ENCODE measurements around the gene ARHGEF40. TPM values are rescaled to one million over a fixed set of nuclear protein-coding genes. Genes with fewer than 3 reads are reported as not detected.
A peak's percentile ranks its signal among the peaks of the same experiment; 100 is the strongest.

Gene ARHGEF40
- total and polyA plus RNA-seq, 2 experiments from 2014 or later = 22.4 to 56.6 TPM

DNA sequence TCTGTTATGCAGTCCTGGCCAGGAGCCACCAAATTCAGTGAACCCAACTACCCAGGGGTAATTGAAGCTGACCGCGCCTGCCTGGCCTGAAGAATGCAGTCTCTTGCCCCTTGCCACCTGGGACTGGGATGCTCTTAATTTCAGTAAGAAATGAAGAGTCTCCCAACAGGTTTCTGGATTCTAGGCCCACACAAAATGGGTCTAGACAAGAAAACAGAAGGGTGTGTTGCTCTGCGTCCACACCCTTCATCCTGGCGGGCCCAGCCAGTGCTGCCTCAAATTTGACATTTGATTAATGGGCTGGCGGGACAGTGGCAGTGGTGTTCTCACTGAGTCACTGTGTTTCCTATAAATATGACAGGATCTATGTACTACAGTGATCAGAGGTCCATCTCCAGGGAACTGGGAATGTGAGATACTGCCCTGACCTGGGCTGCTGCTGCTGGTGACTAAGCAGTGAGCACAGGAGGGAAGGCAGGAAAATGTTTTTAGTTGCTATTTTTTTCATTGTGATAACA, 37.2 kb downstream of the ARHGEF40 start:
- H3K9ac ChIP-seq = peak overlapping the region; percentile 67; the same call in 1 of the 2 replicates

DNA sequence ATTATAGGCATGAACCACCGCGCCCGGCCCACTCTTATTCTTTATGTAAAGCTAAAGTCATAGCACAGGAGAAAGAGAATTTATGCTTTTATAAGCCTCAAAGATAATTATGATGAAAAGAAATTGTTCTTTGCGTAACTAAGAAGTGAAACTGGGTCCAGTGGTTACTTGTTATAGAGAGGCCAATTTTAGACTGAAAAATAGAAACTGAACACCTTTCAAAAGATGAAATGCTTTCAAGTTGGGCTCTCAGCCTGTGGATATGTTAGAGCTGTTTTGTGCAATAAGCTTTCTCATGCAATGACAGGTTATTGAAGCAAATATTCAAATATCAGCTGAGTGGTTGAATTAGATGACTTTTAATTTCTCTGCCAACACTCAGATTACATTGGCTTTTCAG, 38.7 kb downstream of the ARHGEF40 start:
- no peaks in the 10 kb centered on the region for H3K36me3 ChIP-seq (ENCODE audit: low read depth)
- no peaks in the 10 kb centered on the region for H4K20me1 ChIP-seq (ENCODE audit: insufficient read depth)
- no peak overlapping the region for H3K4me2 ChIP-seq (ENCODE audit: unreplicated experiment)
- H3K9me2 ChIP-seq (ENCODE audit: insufficient read depth) = no peaks in the 10 kb centered on the region
- H3F3A ChIP-seq (ENCODE audit: insufficient read depth) = peaks cover 24% of the 10 kb centered on the region
- in situ Hi-C loops (cut with MboI) = no loop called here
- H3K9me3 ChIP-seq (ENCODE audit: low read depth) = no peaks in the 10 kb centered on the region
- 91 to 93% methylated on average over 4 of the region's 4 CpGs for WGBS, 2 experiments (ENCODE audit: low coverage in 1 of 2, low lambda C conversion rate in 2 of 2, missing lambda C conversion rate in 2 of 2)
- TF ChIP-seq EZH2phosphoT487 (IDR thresholded peaks at IDR 0.05; ENCODE audit: insufficient read depth, low read depth) (no peak), EZH2 (IDR thresholded peaks at IDR 0.05; ENCODE audit: insufficient read depth, poor library complexity, severe bottlenecking) (no peak)
- peaks cover 30% of the 10 kb centered on the region for H3K4me1 ChIP-seq (ENCODE audit: insufficient read depth)
- no peaks in the 10 kb centered on the region for H3K27me3 ChIP-seq (replicated peaks; ENCODE audit: insufficient read depth)
- no peak for DNase-seq
- no peak overlapping the region for H3K9ac ChIP-seq
- no peak overlapping the region for H2AFZ ChIP-seq
- H3K4me3 ChIP-seq = no peak overlapping the region
- H3K27ac ChIP-seq = no peak overlapping the region
- no peaks in the 10 kb centered on the region for H3K79me2 ChIP-seq (ENCODE audit: insufficient read depth)

More for the DNA sequence above, 37.2 kb downstream of the ARHGEF40 start:
- H3K4me3 ChIP-seq = no peak overlapping the region
- peaks cover 24% of the 10 kb centered on the region for H3F3A ChIP-seq (ENCODE audit: insufficient read depth)
- whole genome bisulfite sequencing, 2 experiments (ENCODE audit: low coverage in 1 of 2, low lambda C conversion rate in 2 of 2, missing lambda C conversion rate in 2 of 2) = 19% methylated on average over 5 of the region's 5 CpGs
- peaks cover 30% of the 10 kb centered on the region for H3K4me1 ChIP-seq (ENCODE audit: insufficient read depth)
- no peak overlapping the region for H3K4me2 ChIP-seq (ENCODE audit: unreplicated experiment)
- in situ Hi-C loops (cut with MboI) = no loop called here
- no peaks in the 10 kb centered on the region for H3K9me3 ChIP-seq (ENCODE audit: low read depth)
- no peaks in the 10 kb centered on the region for H4K20me1 ChIP-seq (ENCODE audit: insufficient read depth)
- no peaks in the 10 kb centered on the region for H3K9me2 ChIP-seq (ENCODE audit: insufficient read depth)
- peak overlapping the region; percentile 74 for H3K27ac ChIP-seq
- H3K36me3 ChIP-seq (ENCODE audit: low read depth) = no peaks in the 10 kb centered on the region
- peak overlapping the region; percentile 79 for H2AFZ ChIP-seq
- no peaks in the 10 kb centered on the region for H3K27me3 ChIP-seq (replicated peaks; ENCODE audit: insufficient read depth)
- TF ChIP-seq EZH2phosphoT487 (IDR thresholded peaks at IDR 0.05; ENCODE audit: insufficient read depth, low read depth) (no peak), EZH2 (IDR thresholded peaks at IDR 0.05; ENCODE audit: insufficient read depth, poor library complexity, severe bottlenecking) (no peak)
- no peaks in the 10 kb centered on the region for H3K79me2 ChIP-seq (ENCODE audit: insufficient read depth)
- DNase-seq = peak; percentile 60

DNA sequence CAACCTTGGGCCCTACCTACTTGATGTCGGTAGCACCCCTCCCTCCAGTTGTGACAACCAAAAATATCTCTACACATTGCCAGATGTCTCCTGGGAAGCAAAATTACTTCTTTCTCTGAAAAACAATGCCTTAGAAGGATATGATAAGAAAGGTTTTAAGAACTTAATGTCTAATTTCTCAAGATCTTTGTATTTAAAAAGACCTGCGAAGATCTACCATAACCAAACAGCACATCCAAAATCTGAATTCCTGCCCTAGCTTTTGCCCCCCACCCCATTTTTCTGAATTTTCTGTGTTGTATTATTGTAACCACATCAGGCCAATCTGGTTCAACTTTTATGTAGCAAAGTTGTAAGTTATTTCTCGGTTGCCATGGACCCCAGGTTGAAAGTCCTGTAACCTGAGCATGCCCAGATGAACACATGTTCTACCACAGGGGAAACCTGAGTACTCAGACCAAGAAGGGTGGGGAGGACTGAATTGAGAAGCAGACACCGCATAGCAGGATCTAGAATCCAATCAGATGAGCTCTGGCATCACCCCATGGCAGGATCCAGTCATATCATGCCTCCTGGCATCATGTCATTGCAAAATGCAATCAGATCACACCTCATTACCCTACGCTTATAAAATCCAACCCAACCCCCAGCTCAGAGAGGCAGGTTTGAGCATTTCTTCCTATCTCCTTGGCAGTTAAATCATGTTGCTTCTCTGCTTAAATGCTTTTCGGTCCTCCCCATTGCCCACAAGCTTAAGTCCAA, 39.5 kb downstream of the ARHGEF40 start:
- Histone ChIP-seq H2AFZ (no peak overlapping the region), H3K79me2 (ENCODE audit: insufficient read depth) (no peaks in the 10 kb centered on the region), H3K4me2 (ENCODE audit: unreplicated experiment) (no peak overlapping the region), H3K9me2 (ENCODE audit: insufficient read depth) (no peaks in the 10 kb centered on the region), H3F3A (ENCODE audit: insufficient read depth) (peaks cover 23% of the 10 kb centered on the region), H3K9ac (no peak overlapping the region), H3K27ac (no peak overlapping the region), H3K9me3 (ENCODE audit: low read depth) (no peaks in the 10 kb centered on the region), H3K4me1 (ENCODE audit: insufficient read depth) (peaks cover 30% of the 10 kb centered on the region), H3K36me3 (ENCODE audit: low read depth) (no peaks in the 10 kb centered on the region), H3K27me3 (replicated peaks; ENCODE audit: insufficient read depth) (no peaks in the 10 kb centered on the region), H4K20me1 (ENCODE audit: insufficient read depth) (no peaks in the 10 kb centered on the region), H3K4me3 (no peak overlapping the region)
- DNase-seq = no peak
- in situ Hi-C loops (cut with MboI) = no loop called here
- 39 to 41% methylated on average over 6 of the region's 6 CpGs for WGBS, 2 experiments (ENCODE audit: low coverage in 1 of 2, low lambda C conversion rate in 2 of 2, missing lambda C conversion rate in 2 of 2)
- TF ChIP-seq EZH2 (IDR thresholded peaks at IDR 0.05; ENCODE audit: insufficient read depth, poor library complexity, severe bottlenecking) = no peak
- TF ChIP-seq EZH2phosphoT487 (IDR thresholded peaks at IDR 0.05; ENCODE audit: insufficient read depth, low read depth) = no peak

DNA sequence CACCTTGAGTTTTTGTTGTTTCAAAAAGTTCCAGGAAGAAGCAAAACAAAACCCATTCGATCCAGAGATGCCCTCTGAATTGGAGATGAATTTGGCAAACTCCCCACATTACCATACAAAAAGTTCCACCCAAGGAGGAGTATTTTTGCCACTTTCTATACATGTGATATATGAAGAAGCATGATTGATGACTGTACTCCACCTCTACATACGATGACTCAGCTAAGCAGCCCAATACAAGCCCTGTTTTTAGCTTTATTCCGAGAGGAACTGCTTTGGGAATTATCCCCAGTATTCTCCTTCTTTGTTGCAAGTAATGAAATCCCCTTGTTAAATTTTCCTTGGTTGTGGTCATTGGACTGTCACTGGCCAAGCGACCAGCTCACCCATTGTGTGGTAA, 42.2 kb downstream of the ARHGEF40 start:
- Histone ChIP-seq H3K4me1 (ENCODE audit: insufficient read depth) (peaks cover 3% of the 10 kb centered on the region), H3K79me2 (ENCODE audit: insufficient read depth) (no peaks in the 10 kb centered on the region), H3K4me2 (ENCODE audit: unreplicated experiment) (no peak overlapping the region), H3K27ac (no peak overlapping the region), H3F3A (ENCODE audit: insufficient read depth) (0 out of 2 replicates have a peak, but pooled peaks cover 2% of the 10 kb centered on the region), H3K4me3 (no peak overlapping the region), H3K9me2 (ENCODE audit: insufficient read depth) (no peaks in the 10 kb centered on the region), H2AFZ (no peak overlapping the region), H3K9me3 (ENCODE audit: low read depth) (no peaks in the 10 kb centered on the region), H4K20me1 (ENCODE audit: insufficient read depth) (no peaks in the 10 kb centered on the region), H3K9ac (no peak overlapping the region), H3K27me3 (replicated peaks; ENCODE audit: insufficient read depth) (no peaks in the 10 kb centered on the region), H3K36me3 (ENCODE audit: low read depth) (no peaks in the 10 kb centered on the region)
- no peak for DNase-seq
- 73 to 75% methylated on average over 4 of the region's 4 CpGs for WGBS, 2 experiments (ENCODE audit: low coverage in 1 of 2, low lambda C conversion rate in 2 of 2, missing lambda C conversion rate in 2 of 2)
- in situ Hi-C loops (cut with MboI) = no loop called here
- TF ChIP-seq EZH2 (IDR thresholded peaks at IDR 0.05; ENCODE audit: insufficient read depth, poor library complexity, severe bottlenecking) (no peak), EZH2phosphoT487 (IDR thresholded peaks at IDR 0.05; ENCODE audit: insufficient read depth, low read depth) (no peak)

All from GM23248 (cell line).